Hepatocyte (in vitro differentiated cells): Measurements from ENCODE around the gene UQCC2.

Experiments used
- EZH2 ChIP-seq: fragments of 200-600 bp; sonication (generic); IDR thresholded peaks from 2 replicates; pipeline ENCODE4 v1.6.1; 2016; ENCODE audit warnings: antibody characterized with exemption, mild to moderate bottlenecking, borderline replicate concordance
- EZH2phosphoT487 ChIP-seq: fragments of 200-600 bp; sonication (generic); IDR thresholded peaks from one replicate; pipeline ENCODE4 v1.6.1; 2018; ENCODE audit warnings: antibody characterized with exemption, mild to moderate bottlenecking, low read depth, moderate library complexity; ENCODE audit not compliant: unreplicated experiment, severe bottlenecking
- TF ChIP-seq, protein P1 (sequence below): fragments of 200-600 bp; sonication (generic); IDR thresholded peaks from 2 replicates; pipeline ENCODE4 v1.5.1; 2016; ENCODE audit warnings: antibody characterized with exemption, mild to moderate bottlenecking; ENCODE audit not compliant: poor library complexity

GRCh38 chr6:33710296-33711121 lies 991 bp downstream of the UQCC2 start:
- TF ChIP-seq, protein P1, sequence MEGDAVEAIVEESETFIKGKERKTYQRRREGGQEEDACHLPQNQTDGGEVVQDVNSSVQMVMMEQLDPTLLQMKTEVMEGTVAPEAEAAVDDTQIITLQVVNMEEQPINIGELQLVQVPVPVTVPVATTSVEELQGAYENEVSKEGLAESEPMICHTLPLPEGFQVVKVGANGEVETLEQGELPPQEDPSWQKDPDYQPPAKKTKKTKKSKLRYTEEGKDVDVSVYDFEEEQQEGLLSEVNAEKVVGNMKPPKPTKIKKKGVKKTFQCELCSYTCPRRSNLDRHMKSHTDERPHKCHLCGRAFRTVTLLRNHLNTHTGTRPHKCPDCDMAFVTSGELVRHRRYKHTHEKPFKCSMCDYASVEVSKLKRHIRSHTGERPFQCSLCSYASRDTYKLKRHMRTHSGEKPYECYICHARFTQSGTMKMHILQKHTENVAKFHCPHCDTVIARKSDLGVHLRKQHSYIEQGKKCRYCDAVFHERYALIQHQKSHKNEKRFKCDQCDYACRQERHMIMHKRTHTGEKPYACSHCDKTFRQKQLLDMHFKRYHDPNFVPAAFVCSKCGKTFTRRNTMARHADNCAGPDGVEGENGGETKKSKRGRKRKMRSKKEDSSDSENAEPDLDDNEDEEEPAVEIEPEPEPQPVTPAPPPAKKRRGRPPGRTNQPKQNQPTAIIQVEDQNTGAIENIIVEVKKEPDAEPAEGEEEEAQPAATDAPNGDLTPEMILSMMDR, result no peak
- no peak for TF ChIP-seq EZH2phosphoT487
- no peak for TF ChIP-seq EZH2
